Smooth muscle cell of trachea (primary cell): ENCODE results near the gene CD8B2. TPM values are rescaled to one million over a fixed set of nuclear protein-coding genes. Genes with fewer than 3 reads are reported as not detected.

Experiments used
- total RNA-seq: library from RNA; depleted of rRNA; stranded (reverse); fragments of >200 nt; gene quantifications from 2 replicates; pipeline ENCODE4 v1.2.1, GENCODE V29; 2014

Gene CD8B2
- not detected in 2 replicates for total RNA-seq

DNA sequence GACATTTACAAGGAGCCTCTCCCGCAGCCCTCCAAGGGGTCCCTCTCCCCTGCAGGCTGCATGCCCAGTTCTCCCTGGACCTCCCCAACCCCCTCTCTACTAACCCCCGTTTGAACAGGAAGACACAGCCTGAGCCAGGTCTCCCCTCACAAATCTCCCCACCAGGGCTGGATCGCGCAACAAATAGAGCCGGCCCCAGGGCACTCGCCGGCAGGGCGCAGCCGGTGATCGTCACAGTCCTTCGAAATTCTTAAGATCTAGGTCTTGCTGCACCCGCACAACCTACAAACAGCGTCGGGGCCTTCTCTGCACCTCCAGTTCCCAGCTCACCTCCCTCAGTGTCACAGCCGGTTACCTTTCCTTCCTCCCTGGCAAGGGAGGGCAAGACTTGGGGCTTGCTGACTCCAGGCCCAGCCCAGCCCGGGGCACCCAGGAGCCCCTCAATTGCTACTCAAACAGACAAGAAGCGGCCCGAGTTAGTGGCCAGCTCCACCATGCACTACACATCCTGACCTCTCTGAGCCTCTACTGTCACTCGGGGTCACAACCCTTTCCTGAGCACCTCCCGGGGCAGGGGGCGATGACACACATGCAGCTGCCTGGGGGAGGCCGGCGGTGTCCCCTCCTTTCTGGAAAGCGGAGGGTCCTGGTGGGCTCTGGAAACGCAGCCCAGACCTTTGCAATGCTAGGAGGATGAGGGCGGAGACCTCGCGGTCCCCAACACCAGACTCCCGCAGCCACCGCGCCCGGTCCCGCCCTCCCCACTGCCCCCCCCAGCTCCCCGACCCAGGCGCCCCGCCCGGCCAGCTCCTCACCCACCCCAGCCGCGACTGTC, at the start of gene CD8B2:
CD8B2 (plus strand) TSS at position 814 of the 835 bp plus-strand sequence. CDS start 63 bp downstream, outside the sequence.

DNA sequence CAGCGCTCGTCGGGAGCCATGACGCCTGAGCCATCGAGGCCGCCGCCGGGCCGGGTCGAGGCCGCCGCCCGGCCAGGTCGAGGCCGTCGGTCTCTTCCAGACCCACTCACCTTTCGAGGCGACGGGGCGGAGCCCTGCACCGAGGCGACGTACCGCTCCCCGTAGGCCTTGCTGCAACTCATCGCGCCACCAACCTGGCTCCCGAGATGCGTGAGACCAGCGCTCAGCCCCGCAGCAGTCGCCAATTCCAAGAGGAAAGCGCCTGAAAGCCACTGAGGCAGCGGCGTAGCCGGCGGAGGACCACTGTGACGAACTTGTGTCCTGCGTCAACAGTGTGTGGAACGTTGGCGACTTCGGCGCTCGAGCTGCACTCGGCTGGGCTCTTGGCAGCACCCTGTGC, 19.1 kb upstream of the CD8B2 start, which contains the start of gene RGPD3:
RGPD3 (minus strand) TSS at position 307 of the 400 bp plus-strand sequence; CDS start at position 182, 125 bp downstream.

Other genes starting within 250 kb of the CD8B2 start
- gene RGPD3, start 19.0 kb upstream of the CD8B2 start, total RNA-seq: 0.29 and 0.33 TPM in 2 replicates